Thyroid gland (tissue), 4 donors: ENCODE measurements around the gene CELF4.

Source experiments
- CTCF ChIP-seq, 6 experiments: fragments of 200-600 bp in 3 of 6; fragments of 450-650 bp in 3 of 6; sonication (generic) in 3 of 6; IDR thresholded peaks; one replicate each; pipeline ENCODE4 v1.5.1; 2016 to 2019; ENCODE audit warnings: antibody characterized with exemption in 6 of 6, mild to moderate bottlenecking in 2 of 6, inconsistent platforms in 1 of 6, moderate library complexity in 1 of 6
- POLR2A ChIP-seq, 2 donors: fragments of 450-650 bp; IDR thresholded peaks; one replicate each; pipeline ENCODE4 v1.6.1; 2017; ENCODE audit warnings: antibody characterized with exemption in 2 of 2, mild to moderate bottlenecking in 2 of 2, moderate library complexity in 1 of 2

GRCh38 chr18:37313624-37314023 is 252.0 kb downstream of the CELF4 start:
- no peak for TF ChIP-seq CTCF (IDR thresholded peaks at IDR 0.05)
- TF ChIP-seq POLR2A (IDR thresholded peaks at IDR 0.05) = no peak
